GM23338 (cell line): ENCODE results near the gene JAG2. TPM values are rescaled to one million over a fixed set of nuclear protein-coding genes. Genes with fewer than 3 reads are reported as not detected.

Experiments
- ATAC-seq: fragments of 200-7000 bp; cut with Tn5 transposase; 3 replicates; pipeline ENCODE4 v1.9.1; 2020
- DNase-seq: peaks from one replicate; pipeline ENCODE4 v3.0.0-alpha.2; 2015; ENCODE audit warnings: low spot score
- H2AFZ ChIP-seq: fragments of 200-600 bp; sonication (generic); 2 replicates; pipeline ENCODE4 v1.8.0; 2016; ENCODE audit warnings: antibody characterized with exemption, mild to moderate bottlenecking, moderate library complexity
- H3F3A ChIP-seq: fragments of 200-600 bp; sonication (generic); replicated peaks from 2 replicates; pipeline ENCODE4 v1.8.0; 2017; ENCODE audit warnings: antibody characterized with exemption, mixed run types, low read depth
- H3K27ac ChIP-seq: fragments of 200-600 bp; sonication (generic); 2 replicates; pipeline ENCODE4 v1.6.1; 2016; ENCODE audit warnings: low read depth
- H3K27me3 ChIP-seq: fragments of 200-600 bp; sonication (generic); 2 replicates; pipeline ENCODE4 v1.8.0; 2016; ENCODE audit warnings: mild to moderate bottlenecking, mixed run types, moderate library complexity; ENCODE audit not compliant: insufficient read depth
- H3K36me3 ChIP-seq: fragments of 200-600 bp; sonication (generic); 2 replicates; pipeline ENCODE4 v1.8.0; 2016; ENCODE audit warnings: mild to moderate bottlenecking; ENCODE audit not compliant: insufficient read depth
- H3K4me1 ChIP-seq: fragments of 200-600 bp; sonication (generic); 2 replicates; pipeline ENCODE4 v1.8.0; 2016; ENCODE audit warnings: mild to moderate bottlenecking, moderate library complexity; ENCODE audit not compliant: insufficient read depth
- H3K4me2 ChIP-seq: fragments of 200-600 bp; sonication (generic); 2 replicates; pipeline ENCODE4 v1.7.1; 2017; ENCODE audit warnings: mixed run types
- H3K4me3 ChIP-seq: fragments of 200-600 bp; sonication (generic); 2 replicates; pipeline ENCODE4 v1.6.1; 2016; ENCODE audit warnings: mixed run types
- H3K79me2 ChIP-seq: fragments of 200-600 bp; sonication (generic); replicated peaks from 2 replicates; pipeline ENCODE4 v1.8.0; 2017; ENCODE audit warnings: mild to moderate bottlenecking; ENCODE audit not compliant: insufficient read depth
- H3K9me2 ChIP-seq: fragments of 200-600 bp; sonication (generic); 2 replicates; pipeline ENCODE4 v1.8.0; 2017; ENCODE audit not compliant: insufficient read depth
- H4K20me1 ChIP-seq: fragments of 200-600 bp; sonication (generic); replicated peaks from 2 replicates; pipeline ENCODE4 v1.8.0; 2017; ENCODE audit warnings: mild to moderate bottlenecking; ENCODE audit not compliant: insufficient read depth
- H3K27ac Mint-ChIP-seq: 2 replicates; pipeline ENCODE4 v1.8.0; 2020; ENCODE audit warnings: inconsistent platforms, mild to moderate bottlenecking, moderate library complexity, mixed read lengths
- H3K27me3 Mint-ChIP-seq: 3 replicates; pipeline ENCODE4 v1.8.0; 2022; ENCODE audit warnings: low read depth, mild to moderate bottlenecking, moderate library complexity, mixed read lengths, inconsistent platforms; ENCODE audit not compliant: insufficient read depth, poor library complexity
- H3K36me3 Mint-ChIP-seq: 3 replicates; pipeline ENCODE4 v1.8.0; 2021; ENCODE audit warnings: low read depth, mild to moderate bottlenecking, inconsistent platforms, moderate library complexity, mixed read lengths
- H3K4me1 Mint-ChIP-seq: 3 replicates; pipeline ENCODE4 v1.8.0; 2020; ENCODE audit warnings: mild to moderate bottlenecking, inconsistent platforms, mixed read lengths
- H3K4me3 Mint-ChIP-seq: 3 replicates; pipeline ENCODE4 v1.8.0; 2021; ENCODE audit warnings: moderate library complexity, mild to moderate bottlenecking, inconsistent platforms, mixed read lengths
- H3K9me3 Mint-ChIP-seq: 3 replicates; pipeline ENCODE4 v1.8.0; 2020; ENCODE audit warnings: moderate library complexity, mild to moderate bottlenecking, inconsistent platforms, mixed read lengths
- CREB1 ChIP-seq: fragments of 250-450 bp; sonication (Bioruptor Pico); IDR thresholded peaks from 2 replicates; pipeline ENCODE4 v1.5.0; 2020; ENCODE audit warnings: low read depth, mild to moderate bottlenecking, moderate library complexity
- CTCF ChIP-seq, 2 experiments: fragments of 200-600 bp in 1 of 2; sonication (generic) in 1 of 2; conservative IDR thresholded peaks; 2 replicates each; pipeline versions ENCODE4 v1.5.1 to v1.6.1; 2016 to 2017; ENCODE audit warnings: antibody characterized with exemption in 2 of 2, low read depth in 2 of 2, mild to moderate bottlenecking in 2 of 2, moderate library complexity in 1 of 2
- ETS1 ChIP-seq: IDR thresholded peaks from 2 replicates; pipeline ENCODE4 v1.6.1; 2016; ENCODE audit warnings: antibody characterized with exemption
- EZH2 ChIP-seq: fragments of 200-600 bp; sonication (generic); IDR thresholded peaks from one replicate; pipeline ENCODE4 v1.8.0; 2017; ENCODE audit warnings: antibody characterized with exemption, mild to moderate bottlenecking, low read depth; ENCODE audit not compliant: unreplicated experiment
- EZH2phosphoT487 ChIP-seq: fragments of 200-600 bp; sonication (generic); IDR thresholded peaks from one replicate; pipeline ENCODE4 v1.8.1; 2018; ENCODE audit warnings: antibody characterized with exemption; ENCODE audit not compliant: unreplicated experiment
- JUNB ChIP-seq: IDR thresholded peaks from one replicate; pipeline ENCODE4 v1.6.1; 2016; ENCODE audit warnings: antibody characterized with exemption; ENCODE audit not compliant: unreplicated experiment
- NANOG ChIP-seq: IDR thresholded peaks from 2 replicates; pipeline ENCODE4 v1.6.1; 2016; ENCODE audit warnings: antibody characterized with exemption, borderline replicate concordance
- POLR2AphosphoS5 ChIP-seq: IDR thresholded peaks from 2 replicates; pipeline ENCODE4 v1.6.1; 2016; ENCODE audit warnings: antibody characterized with exemption, low read depth
- REST ChIP-seq: IDR thresholded peaks from one replicate; pipeline ENCODE4 v1.6.1; 2018; ENCODE audit warnings: antibody characterized with exemption; ENCODE audit not compliant: unreplicated experiment
- STAT1 ChIP-seq: IDR thresholded peaks from one replicate; pipeline ENCODE4 v1.6.1; 2016; ENCODE audit warnings: antibody characterized with exemption; ENCODE audit not compliant: unreplicated experiment
- ZNF114 ChIP-seq: fragments of 250-450 bp; sonication (Bioruptor Pico); IDR thresholded peaks from 2 replicates; pipeline ENCODE4 v1.5.0; 2020; ENCODE audit warnings: mild to moderate bottlenecking, moderate library complexity
- ZNF331 ChIP-seq: fragments of 250-450 bp; sonication (Bioruptor Pico); IDR thresholded peaks from 2 replicates; pipeline ENCODE4 v1.5.0; 2020; ENCODE audit warnings: low read depth, mild to moderate bottlenecking, moderate library complexity
- ZNF462 ChIP-seq: fragments of 250-450 bp; sonication (Bioruptor Pico); IDR thresholded peaks from 2 replicates; pipeline ENCODE4 v1.5.0; 2020; ENCODE audit warnings: mild to moderate bottlenecking, moderate library complexity
- polyA plus RNA-seq: library from polyadenylated mRNA; unstranded; fragments of >200 nt; fragmentation: Nextera tagmentation; extraction: Ambion mirVana; gene quantifications from 2 replicates; pipeline ENCODE4 v1.2.1, GENCODE V29; 2016
- total RNA-seq: library from RNA; depleted of rRNA; stranded (reverse); fragments of >200 nt; shearing (Covaris generic); gene quantifications from 2 replicates; pipeline ENCODE4 v1.2.3, GENCODE V29; 2014

Gene JAG2
- total and polyA plus RNA-seq, 2 experiments from 2014 or later, result 1.9 to 10.3 TPM

- TF ChIP-seq ZNF114 (CRISPR knock-in tag) (no peak), CREB1 (no peak), REST (no peak), JUNB (no peak), ETS1 (no peak), STAT1 (no peak), EZH2phosphoT487 (no peak), EZH2 (no peak), ZNF331 (CRISPR knock-in tag) (no peak), POLR2AphosphoS5 (no peak), NANOG (no peak), ZNF462 (no peak), CTCF (conservative IDR thresholded peaks at IDR 0.05; ENCODE audit: low read depth in 2 of 2) (no peak)
- Mint-ChIP-seq H3K4me1 (peaks cover 5% of the 10 kb centered on the region), H3K4me3 (no peak overlapping the region), H3K9me3 (peaks cover 10% of the 10 kb centered on the region), H3K27ac (no peak overlapping the region), H3K27me3 (peaks cover 22% of the 10 kb centered on the region), H3K36me3 (no peaks in the 10 kb centered on the region)
- H3K27ac ChIP-seq, result no peak overlapping the region
- H3K36me3 ChIP-seq, result no peaks in the 10 kb centered on the region
- no peaks in the 10 kb centered on the region for H4K20me1 ChIP-seq
- H3K4me2 ChIP-seq, result no peak overlapping the region
- no peak overlapping the region for H2AFZ ChIP-seq
- no peaks in the 10 kb centered on the region for H3K79me2 ChIP-seq
- H3K27me3 ChIP-seq, result 0 out of 2 replicates have a peak, but pooled peaks cover 3% of the 10 kb centered on the region
- H3K4me1 ChIP-seq, result no peaks in the 10 kb centered on the region
- H3K9me2 ChIP-seq, result no peaks in the 10 kb centered on the region
- H3K4me3 ChIP-seq, result no peak overlapping the region
- ATAC-seq (no peak), DNase-seq (no peak)
- no peaks in the 10 kb centered on the region for H3F3A ChIP-seq
Measured at GRCh38 chr14:105187116-105187515, 18.5 kb upstream of the JAG2 start.
